DND-41 (cell line): ENCODE data around the gene KRTAP4-6.

Source experiments
- ATAC-seq: fragments of 200-7000 bp; cut with Tn5 transposase; 3 replicates; pipeline ENCODE4 v1.9.1; 2021; ENCODE audit warnings: low read depth; ENCODE audit not compliant: insufficient read depth
- DNase-seq: peaks from one replicate; pipeline ENCODE4 v3.0.0-alpha.2; 2020
- H2AFZ ChIP-seq: 2 replicates; pipeline ENCODE4 v1.6.0; 2012; ENCODE audit warnings: low read depth, low read length
- H3K27ac ChIP-seq: 2 replicates; pipeline ENCODE4 v1.5.1; 2012; ENCODE audit warnings: low read length, inconsistent platforms
- H3K27me3 ChIP-seq: fragments of 200-600 bp; sonication (generic); 2 replicates; pipeline ENCODE4 v1.6.0; 2012; ENCODE audit warnings: low read length, mild to moderate bottlenecking, inconsistent platforms; ENCODE audit not compliant: insufficient read depth, poor library complexity
- H3K36me3 ChIP-seq: 2 replicates; pipeline ENCODE4 v1.5.1; 2012; ENCODE audit warnings: low read length, inconsistent platforms; ENCODE audit not compliant: insufficient read depth
- H3K4me1 ChIP-seq: 2 replicates; pipeline ENCODE4 v1.5.1; 2012; ENCODE audit warnings: mild to moderate bottlenecking, low read length; ENCODE audit not compliant: insufficient read depth
- H3K4me2 ChIP-seq: 2 replicates; pipeline ENCODE4 v1.6.0; 2012; ENCODE audit warnings: mild to moderate bottlenecking, moderate library complexity, low read length, inconsistent platforms; ENCODE audit not compliant: insufficient read depth
- H3K4me3 ChIP-seq, 2 experiments: fragments of 200-600 bp in 1 of 2; shearing (Covaris generic) in 1 of 2; 2 replicates each; pipeline ENCODE4 v1.5.1; 2012 to 2016; ENCODE audit warnings: inconsistent platforms in 2 of 2, low read length in 2 of 2, mild to moderate bottlenecking in 2 of 2, low read depth in 1 of 2, moderate library complexity in 1 of 2
- H3K79me2 ChIP-seq: 2 replicates; pipeline ENCODE4 v1.6.0; 2012; ENCODE audit warnings: low read length, inconsistent platforms; ENCODE audit not compliant: insufficient read depth
- H3K9ac ChIP-seq: 2 replicates; pipeline ENCODE4 v1.6.0; 2012; ENCODE audit warnings: low read depth, mild to moderate bottlenecking, inconsistent platforms, low read length, moderate library complexity
- H3K9me3 ChIP-seq: 2 replicates; pipeline ENCODE4 v1.5.1; 2012; ENCODE audit warnings: low read length, moderate library complexity, mild to moderate bottlenecking, inconsistent platforms; ENCODE audit not compliant: insufficient read depth, severe bottlenecking
- H4K20me1 ChIP-seq: 2 replicates; pipeline ENCODE4 v1.6.0; 2012; ENCODE audit warnings: low read length; ENCODE audit not compliant: insufficient read depth
- EZH2 ChIP-seq: IDR thresholded peaks from 3 replicates; pipeline ENCODE4 v1.6.1; 2012; ENCODE audit warnings: borderline replicate concordance, low read depth, mild to moderate bottlenecking, moderate library complexity, low read length, inconsistent platforms; ENCODE audit not compliant: severe bottlenecking
- TF ChIP-seq, protein P1 (sequence below): IDR thresholded peaks from 2 replicates; pipeline ENCODE4 v1.5.1; 2012; ENCODE audit warnings: borderline replicate concordance, low read length, moderate library complexity, mild to moderate bottlenecking; ENCODE audit not compliant: poor library complexity, severe bottlenecking; ENCODE audit errors: extremely low read depth

KRTAP4-6 gene

DNA sequence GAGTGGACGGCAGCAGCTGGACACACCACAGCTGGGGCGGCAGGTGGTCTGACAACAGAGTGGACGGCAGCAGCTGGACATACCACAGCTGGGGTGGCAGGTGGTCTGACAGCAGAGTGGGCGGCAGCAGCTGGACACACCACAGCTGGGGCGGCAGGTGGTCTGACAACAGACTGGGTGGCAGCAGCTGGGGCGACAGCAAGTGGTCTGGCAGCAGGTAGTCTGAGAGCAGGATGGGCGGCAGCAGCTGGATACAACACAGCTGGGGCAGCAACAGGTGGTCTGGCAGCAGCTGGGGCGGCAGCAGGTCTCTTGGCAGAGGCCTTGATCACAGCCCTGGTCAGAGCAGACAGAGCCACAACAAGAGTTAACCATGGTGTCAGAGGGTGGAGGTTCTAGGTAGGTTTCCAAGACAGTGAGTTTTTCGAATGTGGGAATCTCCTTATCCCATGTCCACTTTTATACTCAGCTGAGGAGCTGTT, 44.2 kb upstream of the KRTAP4-6 start, which contains the start of gene KRTAP4-1:
Gene KRTAP4-1, minus strand, starts transcription at position 432 of the 482 bp plus-strand sequence. Its CDS starts 57 bp downstream, at position 375.
- DNase-seq (no peak), ATAC-seq (no peak)
- Histone ChIP-seq H3K79me2 (no peaks in the 10 kb centered on the region), H3K4me1 (no peaks in the 10 kb centered on the region), H3K4me3 (no peak within 1 kb of the TSS), H3K9me3 (no peaks in the 10 kb centered on the region), H4K20me1 (no peaks in the 10 kb centered on the region), H3K4me2 (no peak within 1 kb of the TSS), H3K36me3 (no peaks in the 10 kb centered on the region), H2AFZ (no peak within 1 kb of the TSS), H3K27me3 (peaks cover 5% of the 10 kb centered on the region), H3K27ac (no peak within 1 kb of the TSS), H3K9ac (no peak within 1 kb of the TSS)
- TF ChIP-seq, protein P1, sequence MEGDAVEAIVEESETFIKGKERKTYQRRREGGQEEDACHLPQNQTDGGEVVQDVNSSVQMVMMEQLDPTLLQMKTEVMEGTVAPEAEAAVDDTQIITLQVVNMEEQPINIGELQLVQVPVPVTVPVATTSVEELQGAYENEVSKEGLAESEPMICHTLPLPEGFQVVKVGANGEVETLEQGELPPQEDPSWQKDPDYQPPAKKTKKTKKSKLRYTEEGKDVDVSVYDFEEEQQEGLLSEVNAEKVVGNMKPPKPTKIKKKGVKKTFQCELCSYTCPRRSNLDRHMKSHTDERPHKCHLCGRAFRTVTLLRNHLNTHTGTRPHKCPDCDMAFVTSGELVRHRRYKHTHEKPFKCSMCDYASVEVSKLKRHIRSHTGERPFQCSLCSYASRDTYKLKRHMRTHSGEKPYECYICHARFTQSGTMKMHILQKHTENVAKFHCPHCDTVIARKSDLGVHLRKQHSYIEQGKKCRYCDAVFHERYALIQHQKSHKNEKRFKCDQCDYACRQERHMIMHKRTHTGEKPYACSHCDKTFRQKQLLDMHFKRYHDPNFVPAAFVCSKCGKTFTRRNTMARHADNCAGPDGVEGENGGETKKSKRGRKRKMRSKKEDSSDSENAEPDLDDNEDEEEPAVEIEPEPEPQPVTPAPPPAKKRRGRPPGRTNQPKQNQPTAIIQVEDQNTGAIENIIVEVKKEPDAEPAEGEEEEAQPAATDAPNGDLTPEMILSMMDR, result no peak
- no peak for TF ChIP-seq EZH2

DNA sequence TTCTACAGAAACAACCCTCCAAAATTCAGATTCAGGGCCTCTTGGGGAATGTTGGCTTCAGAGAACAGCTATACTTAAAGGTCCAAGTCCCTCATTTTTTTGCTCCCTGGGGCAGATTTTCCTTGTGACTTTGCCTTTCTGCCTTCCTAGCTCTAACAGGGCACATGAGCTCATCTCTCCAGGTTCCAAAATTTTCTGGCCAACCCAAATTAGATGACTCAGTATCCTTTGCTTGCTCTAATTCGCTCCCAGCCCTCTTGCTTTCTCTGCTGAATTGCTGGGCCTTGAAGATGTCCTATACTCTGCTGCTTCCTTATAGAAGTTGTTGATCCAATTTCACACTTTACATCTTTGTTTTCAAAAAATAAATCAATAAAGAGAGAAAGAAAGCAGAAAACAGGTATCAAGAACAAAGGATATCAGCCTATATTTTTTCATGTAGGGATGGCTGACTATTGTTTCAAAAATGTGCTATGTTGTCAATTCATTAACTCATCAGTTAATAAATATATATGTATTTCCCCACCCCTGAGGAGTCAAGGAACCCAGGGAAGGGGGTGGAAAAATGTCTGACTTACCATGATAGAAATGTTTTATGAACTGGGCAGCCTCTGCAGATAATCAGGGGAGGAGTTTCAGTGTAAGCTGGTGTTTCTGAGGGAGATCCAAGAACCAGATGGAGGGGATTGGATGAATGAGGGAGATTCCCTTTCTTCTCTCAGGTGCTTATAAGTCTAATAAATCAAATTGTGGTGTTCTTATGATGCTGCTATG, 38.7 kb upstream of the KRTAP4-6 start:
- H2AFZ ChIP-seq, result no peak overlapping the region
- no peak overlapping the region for H3K4me2 ChIP-seq
- DNase-seq (no peak), ATAC-seq (no peak)
- no peak overlapping the region for H3K9ac ChIP-seq
- no peaks in the 10 kb centered on the region for H3K79me2 ChIP-seq
- no peaks in the 10 kb centered on the region for H3K4me1 ChIP-seq
- no peaks in the 10 kb centered on the region for H3K36me3 ChIP-seq
- H4K20me1 ChIP-seq, result no peaks in the 10 kb centered on the region
- TF ChIP-seq EZH2, result no peak
- TF ChIP-seq, protein P1, result no peak
- no peak overlapping the region for H3K4me3 ChIP-seq
- no peak overlapping the region for H3K27ac ChIP-seq
- no peaks in the 10 kb centered on the region for H3K9me3 ChIP-seq
- peaks cover 15% of the 10 kb centered on the region for H3K27me3 ChIP-seq

DNA sequence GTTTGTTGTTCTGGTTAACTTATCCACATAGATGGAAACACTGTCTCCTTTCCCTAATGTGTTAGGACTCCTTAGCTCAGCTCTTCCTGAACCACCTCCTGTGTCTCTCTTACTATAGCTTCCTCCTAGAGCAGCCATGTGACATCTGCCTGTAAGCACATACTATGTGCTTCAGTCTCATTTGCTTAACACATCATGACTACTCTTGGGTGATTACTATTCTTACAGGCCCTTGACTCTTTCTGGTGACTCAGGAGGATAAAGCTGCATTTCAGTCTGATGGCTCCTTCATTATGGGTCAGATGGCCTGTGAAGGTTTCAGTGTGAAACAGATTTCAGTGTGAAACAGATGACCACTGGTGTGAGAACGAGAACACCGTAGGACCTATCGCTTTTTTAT, 38.0 kb upstream of the KRTAP4-6 start:
- no peak overlapping the region for H3K4me2 ChIP-seq
- no peak overlapping the region for H3K4me3 ChIP-seq
- no peak for DNase-seq
- peaks cover 15% of the 10 kb centered on the region for H3K27me3 ChIP-seq
- H3K79me2 ChIP-seq, result no peaks in the 10 kb centered on the region
- H4K20me1 ChIP-seq, result no peaks in the 10 kb centered on the region
- no peaks in the 10 kb centered on the region for H3K36me3 ChIP-seq
- no peak overlapping the region for H3K9ac ChIP-seq
- H3K9me3 ChIP-seq, result no peaks in the 10 kb centered on the region
- H2AFZ ChIP-seq, result no peak overlapping the region
- no peak for TF ChIP-seq EZH2
- no peaks in the 10 kb centered on the region for H3K4me1 ChIP-seq
- no peak overlapping the region for H3K27ac ChIP-seq
- ATAC-seq, result no peak

DNA sequence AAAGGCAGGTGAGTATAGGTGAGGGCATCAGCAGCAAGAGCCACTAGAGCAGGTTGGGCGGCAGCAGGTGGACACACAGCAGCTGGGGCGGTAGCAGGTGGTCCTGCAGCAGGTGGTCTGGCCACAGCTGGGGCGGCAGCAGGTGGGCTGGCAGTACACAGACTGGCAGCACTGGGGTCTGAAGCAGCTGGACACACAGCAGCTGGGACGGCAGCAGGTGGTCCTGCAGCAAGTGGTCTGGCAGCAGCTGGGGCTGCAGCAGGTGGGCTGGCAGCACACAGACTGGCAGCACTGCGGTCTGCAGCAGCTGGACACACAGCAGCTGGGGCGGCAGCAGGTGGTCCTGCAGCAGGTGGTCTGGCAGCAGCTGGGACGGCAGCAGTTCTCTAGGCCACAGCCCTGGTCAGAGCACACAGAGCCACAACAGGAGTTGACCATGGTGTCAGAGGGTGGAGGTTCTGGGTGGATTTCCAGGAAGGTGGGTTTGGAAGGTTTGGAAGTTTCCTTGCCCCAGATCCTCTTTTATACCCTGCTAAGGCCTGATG, 37.5 kb upstream of the KRTAP4-6 start, which contains the start of gene KRTAP4-2:
Gene KRTAP4-2, minus strand, starts transcription at position 495 of the 545 bp plus-strand sequence. Its CDS starts 57 bp downstream, at position 438.
- Histone ChIP-seq H3K9ac (no peak within 1 kb of the TSS), H3K27ac (no peak within 1 kb of the TSS)

More for the DNA sequence above, 37.5 kb upstream of the KRTAP4-6 start, which contains the start of gene KRTAP4-2:
- Histone ChIP-seq H3K4me1 (no peaks in the 10 kb centered on the region), H3K9me3 (no peaks in the 10 kb centered on the region), H3K27me3 (peaks cover 15% of the 10 kb centered on the region), H2AFZ (no peak within 1 kb of the TSS), H3K4me2 (no peak within 1 kb of the TSS), H3K36me3 (no peaks in the 10 kb centered on the region), H3K4me3 (no peak within 1 kb of the TSS), H3K79me2 (no peaks in the 10 kb centered on the region), H4K20me1 (no peaks in the 10 kb centered on the region)
- DNase-seq (no peak), ATAC-seq (no peak)
- TF ChIP-seq EZH2, result no peak
- TF ChIP-seq, protein P1, result no peak
